Activated CD4-positive, alpha-beta T cell treated with anti-CD3 and anti-CD28 coated beads, Interleukin-2, amount 10 ng/mL, durations not matched to agents 7 days and 5 days (primary cell): ENCODE results near the gene MAPK8IP2. TPM values are rescaled to one million over a fixed set of nuclear protein-coding genes. Genes with fewer than 3 reads are reported as not detected.
A peak's percentile ranks its signal among the peaks of the same experiment; 100 is the strongest.

Experiments
- CTCF ChIA-PET: fragments of 350-600 bp; sonication (Branson Sonifier 250); formaldehyde crosslinking; loops from one replicate; lab custom pipeline; 2021; ENCODE audit warnings: antibody characterized with exemption; lab: Charles Lee
- POLR2A ChIA-PET: fragments of 350-600 bp; sonication (Branson Sonifier 250); formaldehyde crosslinking; loops from one replicate; lab custom pipeline; 2021; ENCODE audit warnings: antibody characterized with exemption; lab: Charles Lee
- DNase-seq: peaks from one replicate; pipeline ENCODE4 v3.0.0-alpha.2; 2020
- H3K27ac Mint-ChIP-seq: one replicate; pipeline ENCODE4 v1.8.0; 2021; ENCODE audit warnings: mild to moderate bottlenecking, moderate library complexity, mixed read lengths
- H3K27me3 Mint-ChIP-seq: one replicate; pipeline ENCODE4 v1.8.0; 2021; ENCODE audit warnings: mixed read lengths
- H3K36me3 Mint-ChIP-seq: one replicate; pipeline ENCODE4 v1.8.0; 2021; ENCODE audit warnings: low read depth, mixed read lengths
- H3K4me1 Mint-ChIP-seq: one replicate; pipeline ENCODE4 v1.8.0; 2021; ENCODE audit warnings: mixed read lengths
- H3K4me3 Mint-ChIP-seq: one replicate; pipeline ENCODE4 v1.8.0; 2021; ENCODE audit warnings: mild to moderate bottlenecking, moderate library complexity, mixed read lengths
- H3K9me3 Mint-ChIP-seq: one replicate; pipeline ENCODE4 v1.8.0; 2021; ENCODE audit warnings: mixed read lengths
- total RNA-seq, 2 experiments: library from RNA; stranded (reverse); gene quantifications; one replicate each; pipeline ENCODE4 v1.2.3, GENCODE V29; 2021

The MAPK8IP2 gene
- total RNA-seq, 2 experiments from 2014 or later: 0.29 to 0.37 TPM

- POLR2A ChIA-PET: no interaction called here
These were observed 14.8 kb upstream of the MAPK8IP2 start for GRCh38 chr22:50585781-50586180.

GRCh38 chr22:50586416-50586815, 14.2 kb upstream of the MAPK8IP2 start:
- Mint-ChIP-seq H3K27me3 (peaks cover 1% of the 10 kb centered on the region), H3K9me3 (no peaks in the 10 kb centered on the region), H3K4me1 (peaks cover 10% of the 10 kb centered on the region), H3K27ac (no peak overlapping the region), H3K4me3 (no peak overlapping the region), H3K36me3 (peaks cover 1% of the 10 kb centered on the region)
- ChIA-PET CTCF (no interaction called here), POLR2A (no interaction called here)
- no peak for DNase-seq

More at GRCh38 chr22:50585781-50586180, 14.8 kb upstream of the MAPK8IP2 start:
- H3K27me3 Mint-ChIP-seq: peaks cover 1% of the 10 kb centered on the region
- CTCF ChIA-PET: interaction anchor here (1.0 kb wide), 1 partner anchor 60 kb away, joined by 3 read pairs; no protein-coding TSS in a partner anchor
- peaks cover 13% of the 10 kb centered on the region for H3K4me1 Mint-ChIP-seq
- H3K36me3 Mint-ChIP-seq: peaks cover 3% of the 10 kb centered on the region
- H3K4me3 Mint-ChIP-seq: no peak overlapping the region
- no peak overlapping the region for H3K27ac Mint-ChIP-seq
- H3K9me3 Mint-ChIP-seq: no peaks in the 10 kb centered on the region
- DNase-seq: no peak

- Mint-ChIP-seq H3K9me3 (no peaks in the 10 kb centered on the region), H3K27me3 (peaks cover 1% of the 10 kb centered on the region), H3K4me1 (peaks cover 7% of the 10 kb centered on the region), H3K4me3 (no peak overlapping the region), H3K27ac (no peak overlapping the region), H3K36me3 (peaks cover 3% of the 10 kb centered on the region)
- ChIA-PET POLR2A (no interaction called here), CTCF (interaction anchor here (1.3 kb wide), 1 partner anchor 61 kb away, joined by 3 read pairs; no protein-coding TSS in a partner anchor)
- DNase-seq: no peak
These were observed 13.2 kb upstream of the MAPK8IP2 start for GRCh38 chr22:50587407-50587806.

GRCh38 chr22:50595189-50595588, 5.4 kb upstream of the MAPK8IP2 start:
- ChIA-PET CTCF (interaction anchor here (0.6 kb wide), 1 partner anchor 199 kb away, joined by 3 read pairs; no protein-coding TSS in a partner anchor), POLR2A (no interaction called here)
- Mint-ChIP-seq H3K4me1 (peaks cover 5% of the 10 kb centered on the region), H3K27me3 (peaks cover 12% of the 10 kb centered on the region), H3K27ac (no peak overlapping the region), H3K9me3 (no peaks in the 10 kb centered on the region), H3K4me3 (no peak overlapping the region), H3K36me3 (peaks cover 8% of the 10 kb centered on the region)
- DNase-seq: no peak

- no peak for DNase-seq
- Mint-ChIP-seq H3K9me3 (no peaks in the 10 kb centered on the region), H3K27ac (no peak overlapping the region), H3K4me1 (peaks cover 10% of the 10 kb centered on the region), H3K27me3 (peaks cover 19% of the 10 kb centered on the region), H3K4me3 (no peak overlapping the region), H3K36me3 (peaks cover 9% of the 10 kb centered on the region)
- ChIA-PET POLR2A (no interaction called here), CTCF (no interaction called here)
These were observed 3.5 kb upstream of the MAPK8IP2 start for GRCh38 chr22:50597097-50597496.

- Mint-ChIP-seq H3K4me1 (peaks cover 12% of the 10 kb centered on the region), H3K4me3 (peak overlapping the region; percentile 42)
- CTCF ChIA-PET: interaction anchor here (1.4 kb wide), 1 partner anchor 12 kb away, joined by 4 read pairs; no protein-coding TSS in a partner anchor
These were observed 657 bp upstream of the MAPK8IP2 start for GRCh38 chr22:50599816-50600455.

GRCh38 chr22:50600967-50601668, 525 bp downstream of the MAPK8IP2 start:
- H3K27ac Mint-ChIP-seq: no peak overlapping the region
- no peaks in the 10 kb centered on the region for H3K9me3 Mint-ChIP-seq
- H3K27me3 Mint-ChIP-seq: peaks cover 39% of the 10 kb centered on the region
- H3K36me3 Mint-ChIP-seq: peaks cover 3% of the 10 kb centered on the region
- CTCF ChIA-PET: interaction anchor here (1.0 to 1.4 kb wide), 4 partner anchors 12 to 76 kb away, joined by 3 to 5 read pairs (median 4); partner anchors contain the start of gene SCO2
- POLR2A ChIA-PET: no interaction called here
- peak overlapping the region; percentile 58 for H3K4me3 Mint-ChIP-seq
- DNase-seq: no peak
- H3K4me1 Mint-ChIP-seq: peaks cover 12% of the 10 kb centered on the region

More at GRCh38 chr22:50599816-50600455, 657 bp upstream of the MAPK8IP2 start:
- peaks cover 6% of the 10 kb centered on the region for H3K36me3 Mint-ChIP-seq
- H3K27ac Mint-ChIP-seq: no peak overlapping the region
- H3K9me3 Mint-ChIP-seq: no peaks in the 10 kb centered on the region
- POLR2A ChIA-PET: no interaction called here
- peaks cover 34% of the 10 kb centered on the region for H3K27me3 Mint-ChIP-seq
- DNase-seq: peak; percentile 74

GRCh38 chr22:50601669-50602337, 1.2 kb downstream of the MAPK8IP2 start:
- POLR2A ChIA-PET: no interaction called here
- Mint-ChIP-seq H3K27me3 (peaks cover 44% of the 10 kb centered on the region), H3K36me3 (peaks cover 3% of the 10 kb centered on the region), H3K9me3 (no peaks in the 10 kb centered on the region), H3K27ac (no peak overlapping the region), H3K4me3 (peak overlapping the region; percentile 58), H3K4me1 (peaks cover 12% of the 10 kb centered on the region)
- CTCF ChIA-PET: interaction anchor here (1.0 to 1.4 kb wide), 4 partner anchors 11 to 76 kb away, joined by 3 to 5 read pairs (median 4); partner anchors contain the start of gene SCO2
- DNase-seq: no peak

- no peak overlapping the region for H3K27ac Mint-ChIP-seq
- peaks cover 12% of the 10 kb centered on the region for H3K4me1 Mint-ChIP-seq
- H3K4me3 Mint-ChIP-seq: no peak overlapping the region
These were observed 1.7 kb downstream of the MAPK8IP2 start for GRCh38 chr22:50602338-50602700.

GRCh38 chr22:50603511-50604255, 3.1 kb downstream of the MAPK8IP2 start:
- ChIA-PET CTCF (interaction anchor here (0.8 kb wide), 1 partner anchor 89 kb away, joined by 3 read pairs; no protein-coding TSS in a partner anchor), POLR2A (no interaction called here)
- Mint-ChIP-seq H3K4me1 (peaks cover 12% of the 10 kb centered on the region), H3K36me3 (peaks cover 3% of the 10 kb centered on the region), H3K9me3 (no peaks in the 10 kb centered on the region), H3K27ac (no peak overlapping the region), H3K27me3 (peaks cover 40% of the 10 kb centered on the region), H3K4me3 (no peak overlapping the region)
- DNase-seq: no peak

More at GRCh38 chr22:50602338-50602700, 1.7 kb downstream of the MAPK8IP2 start:
- ChIA-PET CTCF (interaction anchor here (1.0 to 1.4 kb wide), 4 partner anchors 10 to 77 kb away, joined by 3 to 5 read pairs (median 4); partner anchors contain the start of gene SCO2), POLR2A (no interaction called here)
- no peaks in the 10 kb centered on the region for H3K9me3 Mint-ChIP-seq
- no peak for DNase-seq
- peaks cover 3% of the 10 kb centered on the region for H3K36me3 Mint-ChIP-seq
- H3K27me3 Mint-ChIP-seq: peaks cover 45% of the 10 kb centered on the region

GRCh38 chr22:50604256-50605001, 3.8 kb downstream of the MAPK8IP2 start:
- no peak overlapping the region for H3K4me3 Mint-ChIP-seq
- H3K9me3 Mint-ChIP-seq: no peaks in the 10 kb centered on the region
- peaks cover 12% of the 10 kb centered on the region for H3K4me1 Mint-ChIP-seq
- POLR2A ChIA-PET: no interaction called here
- H3K27me3 Mint-ChIP-seq: peaks cover 39% of the 10 kb centered on the region
- no peak for DNase-seq
- no peak overlapping the region for H3K27ac Mint-ChIP-seq
- H3K36me3 Mint-ChIP-seq: peaks cover 3% of the 10 kb centered on the region
- CTCF ChIA-PET: no interaction called here
